K562 (cell line): ENCODE data around the gene RNF121.

ENCODE experiments used
- CHD2 ChIP-seq: IDR thresholded peaks from 2 replicates; pipeline ENCODE4 v1.6.1; 2011; ENCODE audit warnings: low read depth, low read length
- SAFB2 ChIP-seq: fragments of 200-400 bp; formaldehyde crosslinking; IDR thresholded peaks from 2 replicates; pipeline ENCODE4 v1.6.1; 2018; ENCODE audit warnings: borderline replicate concordance, low read length, low read depth, moderate library complexity; ENCODE audit not compliant: severe bottlenecking
- ZBED1 ChIP-seq: IDR thresholded peaks from 2 replicates; pipeline ENCODE4 v1.6.1; 2014
- ZNF133 ChIP-seq: fragments of 250-450 bp; sonication (Bioruptor Pico); IDR thresholded peaks from 2 replicates; pipeline ENCODE4 v1.4.0; 2020; ENCODE audit warnings: mild to moderate bottlenecking
- ZNF232 ChIP-seq: sonication (generic); formaldehyde crosslinking; IDR thresholded peaks from 2 replicates; pipeline ENCODE4 v1.8.0; 2022; ENCODE audit warnings: mild to moderate bottlenecking, missing genetic modification reagents
- ZNF551 ChIP-seq: fragments of 250-450 bp; sonication (Bioruptor Pico); IDR thresholded peaks from 2 replicates; pipeline ENCODE4 v1.5.0; 2021; ENCODE audit warnings: mild to moderate bottlenecking, moderate library complexity
- TF ChIP-seq, protein P1 (sequence below): sonication (generic); formaldehyde crosslinking; IDR thresholded peaks from 2 replicates; pipeline ENCODE4 v1.8.1; 2023; ENCODE audit warnings: missing genetic modification reagents, mild to moderate bottlenecking, borderline replicate concordance
- TF ChIP-seq, protein P2 (sequence below): sonication (generic); formaldehyde crosslinking; IDR thresholded peaks from 2 replicates; pipeline ENCODE4 v1.8.0; 2022; ENCODE audit warnings: mild to moderate bottlenecking, missing genetic modification reagents, borderline replicate concordance
- TF ChIP-seq, protein P3 (sequence below): fragments of 450-650 bp; formaldehyde crosslinking; IDR thresholded peaks from 2 replicates; pipeline ENCODE4 v1.4.0; 2020; ENCODE audit warnings: mild to moderate bottlenecking

DNA sequence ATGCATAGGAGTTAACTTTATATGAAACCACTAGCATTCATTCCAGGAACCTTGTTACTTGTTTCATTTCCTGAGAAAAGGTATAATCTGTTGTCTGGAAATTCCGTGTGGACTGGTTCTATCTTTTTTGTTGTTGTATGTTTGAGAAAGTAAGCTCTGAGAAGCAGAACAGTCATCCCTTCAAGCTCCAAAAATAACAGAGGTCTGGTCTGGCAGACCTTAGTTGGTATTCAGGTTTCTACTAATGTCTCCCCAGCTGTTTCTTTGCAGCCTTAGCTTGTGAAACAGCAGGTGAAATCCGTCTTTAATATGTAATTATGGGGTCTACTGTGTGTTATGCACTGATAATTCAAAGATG, 2.4 kb downstream of the RNF121 start:
- TF ChIP-seq, protein P1, sequence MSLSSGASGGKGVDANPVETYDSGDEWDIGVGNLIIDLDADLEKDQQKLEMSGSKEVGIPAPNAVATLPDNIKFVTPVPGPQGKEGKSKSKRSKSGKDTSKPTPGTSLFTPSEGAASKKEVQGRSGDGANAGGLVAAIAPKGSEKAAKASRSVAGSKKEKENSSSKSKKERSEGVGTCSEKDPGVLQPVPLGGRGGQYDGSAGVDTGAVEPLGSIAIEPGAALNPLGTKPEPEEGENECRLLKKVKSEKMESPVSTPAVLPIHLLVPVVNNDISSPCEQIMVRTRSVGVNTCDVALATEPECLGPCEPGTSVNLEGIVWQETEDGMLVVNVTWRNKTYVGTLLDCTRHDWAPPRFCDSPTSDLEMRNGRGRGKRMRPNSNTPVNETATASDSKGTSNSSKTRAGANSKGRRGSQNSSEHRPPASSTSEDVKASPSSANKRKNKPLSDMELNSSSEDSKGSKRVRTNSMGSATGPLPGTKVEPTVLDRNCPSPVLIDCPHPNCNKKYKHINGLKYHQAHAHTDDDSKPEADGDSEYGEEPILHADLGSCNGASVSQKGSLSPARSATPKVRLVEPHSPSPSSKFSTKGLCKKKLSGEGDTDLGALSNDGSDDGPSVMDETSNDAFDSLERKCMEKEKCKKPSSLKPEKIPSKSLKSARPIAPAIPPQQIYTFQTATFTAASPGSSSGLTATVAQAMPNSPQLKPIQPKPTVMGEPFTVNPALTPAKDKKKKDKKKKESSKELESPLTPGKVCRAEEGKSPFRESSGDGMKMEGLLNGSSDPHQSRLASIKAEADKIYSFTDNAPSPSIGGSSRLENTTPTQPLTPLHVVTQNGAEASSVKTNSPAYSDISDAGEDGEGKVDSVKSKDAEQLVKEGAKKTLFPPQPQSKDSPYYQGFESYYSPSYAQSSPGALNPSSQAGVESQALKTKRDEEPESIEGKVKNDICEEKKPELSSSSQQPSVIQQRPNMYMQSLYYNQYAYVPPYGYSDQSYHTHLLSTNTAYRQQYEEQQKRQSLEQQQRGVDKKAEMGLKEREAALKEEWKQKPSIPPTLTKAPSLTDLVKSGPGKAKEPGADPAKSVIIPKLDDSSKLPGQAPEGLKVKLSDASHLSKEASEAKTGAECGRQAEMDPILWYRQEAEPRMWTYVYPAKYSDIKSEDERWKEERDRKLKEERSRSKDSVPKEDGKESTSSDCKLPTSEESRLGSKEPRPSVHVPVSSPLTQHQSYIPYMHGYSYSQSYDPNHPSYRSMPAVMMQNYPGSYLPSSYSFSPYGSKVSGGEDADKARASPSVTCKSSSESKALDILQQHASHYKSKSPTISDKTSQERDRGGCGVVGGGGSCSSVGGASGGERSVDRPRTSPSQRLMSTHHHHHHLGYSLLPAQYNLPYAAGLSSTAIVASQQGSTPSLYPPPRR (CRISPR knock-in tag) = no peak
- TF ChIP-seq ZBED1 (no peak), CHD2 (no peak), ZNF133 (CRISPR knock-in tag) (no peak), ZNF232 (CRISPR knock-in tag) (no peak), ZNF551 (CRISPR knock-in tag) (no peak), SAFB2 (no peak)
- TF ChIP-seq, protein P2, sequence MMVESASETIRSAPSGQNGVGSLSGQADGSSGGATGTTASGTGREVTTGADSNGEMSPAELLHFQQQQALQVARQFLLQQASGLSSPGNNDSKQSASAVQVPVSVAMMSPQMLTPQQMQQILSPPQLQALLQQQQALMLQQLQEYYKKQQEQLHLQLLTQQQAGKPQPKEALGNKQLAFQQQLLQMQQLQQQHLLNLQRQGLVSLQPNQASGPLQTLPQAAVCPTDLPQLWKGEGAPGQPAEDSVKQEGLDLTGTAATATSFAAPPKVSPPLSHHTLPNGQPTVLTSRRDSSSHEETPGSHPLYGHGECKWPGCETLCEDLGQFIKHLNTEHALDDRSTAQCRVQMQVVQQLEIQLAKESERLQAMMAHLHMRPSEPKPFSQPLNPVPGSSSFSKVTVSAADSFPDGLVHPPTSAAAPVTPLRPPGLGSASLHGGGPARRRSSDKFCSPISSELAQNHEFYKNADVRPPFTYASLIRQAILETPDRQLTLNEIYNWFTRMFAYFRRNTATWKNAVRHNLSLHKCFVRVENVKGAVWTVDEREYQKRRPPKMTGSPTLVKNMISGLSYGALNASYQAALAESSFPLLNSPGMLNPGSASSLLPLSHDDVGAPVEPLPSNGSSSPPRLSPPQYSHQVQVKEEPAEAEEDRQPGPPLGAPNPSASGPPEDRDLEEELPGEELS (CRISPR knock-in tag) = no peak
- TF ChIP-seq, protein P3, sequence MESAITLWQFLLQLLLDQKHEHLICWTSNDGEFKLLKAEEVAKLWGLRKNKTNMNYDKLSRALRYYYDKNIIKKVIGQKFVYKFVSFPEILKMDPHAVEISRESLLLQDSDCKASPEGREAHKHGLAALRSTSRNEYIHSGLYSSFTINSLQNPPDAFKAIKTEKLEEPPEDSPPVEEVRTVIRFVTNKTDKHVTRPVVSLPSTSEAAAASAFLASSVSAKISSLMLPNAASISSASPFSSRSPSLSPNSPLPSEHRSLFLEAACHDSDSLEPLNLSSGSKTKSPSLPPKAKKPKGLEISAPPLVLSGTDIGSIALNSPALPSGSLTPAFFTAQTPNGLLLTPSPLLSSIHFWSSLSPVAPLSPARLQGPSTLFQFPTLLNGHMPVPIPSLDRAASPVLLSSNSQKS (CRISPR knock-in tag) = no peak
